Dendritic cell treated with granulocyte-macrophage colony-stimulating factor and Interleukin-4, amounts not matched to agents 40 ng/mL and 50 ng/mL, for 4 days (primary cell): ENCODE measurements around the gene RAB3D.
"Not testable (repeated sequence)": the region's sequence is repeated elsewhere in the genome, so short reads cannot be mapped to it uniquely, and the experiment has no call there.

Source experiments
- H3K27ac Mint-ChIP-seq: one replicate; pipeline ENCODE4 v1.8.0; 2022; ENCODE audit warnings: mild to moderate bottlenecking, mixed read lengths
- H3K27me3 Mint-ChIP-seq: one replicate; pipeline ENCODE4 v1.8.0; 2022; ENCODE audit warnings: mild to moderate bottlenecking, mixed read lengths
- H3K36me3 Mint-ChIP-seq: one replicate; pipeline ENCODE4 v1.8.0; 2022; ENCODE audit warnings: low read depth, mixed read lengths
- H3K4me1 Mint-ChIP-seq: one replicate; pipeline ENCODE4 v1.8.0; 2022; ENCODE audit warnings: low read depth, mixed read lengths
- H3K4me3 Mint-ChIP-seq: one replicate; pipeline ENCODE4 v1.8.0; 2022; ENCODE audit warnings: mild to moderate bottlenecking, moderate library complexity, mixed read lengths
- H3K9me3 Mint-ChIP-seq: one replicate; pipeline ENCODE4 v1.8.0; 2022; ENCODE audit warnings: mixed read lengths
- intact Hi-C: fragments of 100-400 bp; cut with micrococcal nuclease; formaldehyde crosslinking; loops from one replicate; pipeline ENCODE4 v1.15.0; 2022

Gene RAB3D

GRCh38 chr19:11338121-11338520 is 1.3 kb downstream of the RAB3D start:
- peaks cover 31% of the 10 kb centered on the region for H3K4me1 Mint-ChIP-seq
- H3K27me3 Mint-ChIP-seq = no peaks in the 10 kb centered on the region
- H3K27ac Mint-ChIP-seq = no peak overlapping the region
- no peaks in the 10 kb centered on the region for H3K9me3 Mint-ChIP-seq
- peaks cover 59% of the 10 kb centered on the region for H3K36me3 Mint-ChIP-seq
- intact Hi-C loops = no loop called here
- no peak overlapping the region for H3K4me3 Mint-ChIP-seq

GRCh38 chr19:11337080-11337479 is 2.4 kb downstream of the RAB3D start:
- Mint-ChIP-seq H3K4me3 (no peak overlapping the region), H3K9me3 (no peaks in the 10 kb centered on the region), H3K4me1 (peaks cover 31% of the 10 kb centered on the region), H3K36me3 (peaks cover 60% of the 10 kb centered on the region), H3K27ac (no peak overlapping the region), H3K27me3 (no peaks in the 10 kb centered on the region)
- intact Hi-C loops = no loop called here

- H3K27ac Mint-ChIP-seq = no peak overlapping the region
These were observed 3.9 kb downstream of the RAB3D start for GRCh38 chr19:11335449-11336146.

GRCh38 chr19:11333838-11334237 is 5.6 kb downstream of the RAB3D start:
- intact Hi-C loops, H3K4me3 Mint-ChIP-seq, H3K27ac Mint-ChIP-seq, H3K27me3 Mint-ChIP-seq, H3K9me3 Mint-ChIP-seq: not testable (repeated sequence)
- H3K36me3 Mint-ChIP-seq = peaks cover 74% of the 10 kb centered on the region
- peaks cover 21% of the 10 kb centered on the region for H3K4me1 Mint-ChIP-seq

More at GRCh38 chr19:11335449-11336146, 3.9 kb downstream of the RAB3D start:
- Mint-ChIP-seq H3K36me3 (peaks cover 66% of the 10 kb centered on the region), H3K9me3 (no peaks in the 10 kb centered on the region), H3K4me1 (peaks cover 31% of the 10 kb centered on the region), H3K4me3 (no peak overlapping the region), H3K27me3 (no peaks in the 10 kb centered on the region)
- intact Hi-C loops = no loop called here

- Mint-ChIP-seq H3K36me3 (peaks cover 79% of the 10 kb centered on the region), H3K9me3 (no peaks in the 10 kb centered on the region), H3K27ac (no peak overlapping the region), H3K4me3 (no peak overlapping the region), H3K4me1 (peaks cover 11% of the 10 kb centered on the region), H3K27me3 (no peaks in the 10 kb centered on the region)
- intact Hi-C loops = no loop called here
These were observed 6.6 kb downstream of the RAB3D start for GRCh38 chr19:11332822-11333221.

- intact Hi-C loops = no loop called here
- Mint-ChIP-seq H3K27ac (no peak overlapping the region), H3K4me3 (no peak overlapping the region), H3K4me1 (no peaks in the 10 kb centered on the region), H3K9me3 (no peaks in the 10 kb centered on the region), H3K36me3 (peaks cover 82% of the 10 kb centered on the region), H3K27me3 (no peaks in the 10 kb centered on the region)
These were observed 8.0 kb downstream of the RAB3D start for GRCh38 chr19:11331502-11331901.

GRCh38 chr19:11330127-11330526 is 9.3 kb downstream of the RAB3D start:
- Mint-ChIP-seq H3K27me3 (no peaks in the 10 kb centered on the region), H3K4me3 (no peak overlapping the region), H3K36me3 (peaks cover 70% of the 10 kb centered on the region), H3K4me1 (peaks cover 5% of the 10 kb centered on the region), H3K9me3 (no peaks in the 10 kb centered on the region), H3K27ac (no peak overlapping the region)
- intact Hi-C loops = no loop called here

- H3K4me1 Mint-ChIP-seq = peaks cover 51% of the 10 kb centered on the region
- H3K27ac Mint-ChIP-seq = no peak overlapping the region
- H3K9me3 Mint-ChIP-seq = no peaks in the 10 kb centered on the region
- no peaks in the 10 kb centered on the region for H3K27me3 Mint-ChIP-seq
- intact Hi-C loops = no loop called here
- H3K36me3 Mint-ChIP-seq = peaks cover 39% of the 10 kb centered on the region
- no peak overlapping the region for H3K4me3 Mint-ChIP-seq
These were observed 13.9 kb downstream of the RAB3D start for GRCh38 chr19:11325544-11325943.

GRCh38 chr19:11324748-11325389 is 14.6 kb downstream of the RAB3D start:
- Mint-ChIP-seq H3K27me3 (no peaks in the 10 kb centered on the region), H3K4me3 (no peak overlapping the region), H3K36me3 (peaks cover 34% of the 10 kb centered on the region), H3K9me3 (no peaks in the 10 kb centered on the region), H3K4me1 (peaks cover 58% of the 10 kb centered on the region), H3K27ac (peak overlapping the region; percentile 76)
- intact Hi-C loops = no loop called here

- Mint-ChIP-seq H3K4me1 (peaks cover 65% of the 10 kb centered on the region), H3K9me3 (no peaks in the 10 kb centered on the region), H3K36me3 (peaks cover 27% of the 10 kb centered on the region), H3K27me3 (no peaks in the 10 kb centered on the region), H3K27ac (peak overlapping the region; percentile 76), H3K4me3 (peak overlapping the region; percentile 51)
- intact Hi-C loops = no loop called here
These were observed 15.3 kb downstream of the RAB3D start for GRCh38 chr19:11324079-11324661.

GRCh38 chr19:11323601-11324078 is 15.8 kb downstream of the RAB3D start:
- peak overlapping the region; percentile 76 for H3K27ac Mint-ChIP-seq

GRCh38 chr19:11322269-11323024 is 17.0 kb downstream of the RAB3D start:
- intact Hi-C loops = no loop called here
- Mint-ChIP-seq H3K27ac (peak overlapping the region; percentile 80), H3K36me3 (peaks cover 18% of the 10 kb centered on the region), H3K4me3 (peak overlapping the region; percentile 13), H3K4me1 (peaks cover 81% of the 10 kb centered on the region), H3K27me3 (no peaks in the 10 kb centered on the region), H3K9me3 (no peaks in the 10 kb centered on the region)

More at GRCh38 chr19:11323601-11324078, 15.8 kb downstream of the RAB3D start:
- Mint-ChIP-seq H3K4me3 (no peak overlapping the region), H3K36me3 (peaks cover 24% of the 10 kb centered on the region), H3K9me3 (no peaks in the 10 kb centered on the region), H3K27me3 (no peaks in the 10 kb centered on the region), H3K4me1 (peaks cover 70% of the 10 kb centered on the region)
- intact Hi-C loops = no loop called here

GRCh38 chr19:11321191-11322126 is 18.0 kb downstream of the RAB3D start:
- H3K36me3 Mint-ChIP-seq = peaks cover 9% of the 10 kb centered on the region
- H3K9me3 Mint-ChIP-seq = no peaks in the 10 kb centered on the region
- H3K4me3 Mint-ChIP-seq = peak overlapping the region; percentile 64

More at GRCh38 chr19:11321191-11322126, 18.0 kb downstream of the RAB3D start:
- intact Hi-C loops = no loop called here
- Mint-ChIP-seq H3K4me1 (peaks cover 89% of the 10 kb centered on the region), H3K27ac (peak overlapping the region; percentile 80), H3K27me3 (no peaks in the 10 kb centered on the region)
